Brain pericyte (primary cell): ENCODE measurements around the gene TEX13D.

Experiments used
- DNase-seq: peaks from one replicate; pipeline ENCODE4 v3.0.0-alpha.2; 2012; ENCODE audit warnings: low read depth, low spot score

Gene TEX13D

DNA sequence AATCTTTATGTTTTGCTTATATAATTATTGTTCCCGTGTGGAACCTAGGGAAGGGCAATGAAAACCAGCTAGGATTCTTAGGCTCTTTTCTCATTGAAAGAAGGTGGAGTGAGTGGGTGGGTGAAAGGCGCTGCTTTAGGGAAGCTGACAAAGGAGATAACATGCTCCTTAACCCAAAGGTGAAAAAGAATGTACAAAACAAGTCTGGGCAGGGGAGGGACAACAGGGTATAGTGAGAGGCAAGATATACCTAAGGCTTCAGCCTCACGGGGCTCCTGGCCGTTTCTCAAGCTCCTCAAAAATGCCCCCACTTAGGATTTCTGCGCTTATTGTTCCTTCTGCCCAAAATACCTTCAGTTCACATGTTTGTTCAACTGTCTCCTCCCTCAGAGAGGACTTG, 15.7 kb downstream of the TEX13D start:
- no peak for DNase-seq

DNA sequence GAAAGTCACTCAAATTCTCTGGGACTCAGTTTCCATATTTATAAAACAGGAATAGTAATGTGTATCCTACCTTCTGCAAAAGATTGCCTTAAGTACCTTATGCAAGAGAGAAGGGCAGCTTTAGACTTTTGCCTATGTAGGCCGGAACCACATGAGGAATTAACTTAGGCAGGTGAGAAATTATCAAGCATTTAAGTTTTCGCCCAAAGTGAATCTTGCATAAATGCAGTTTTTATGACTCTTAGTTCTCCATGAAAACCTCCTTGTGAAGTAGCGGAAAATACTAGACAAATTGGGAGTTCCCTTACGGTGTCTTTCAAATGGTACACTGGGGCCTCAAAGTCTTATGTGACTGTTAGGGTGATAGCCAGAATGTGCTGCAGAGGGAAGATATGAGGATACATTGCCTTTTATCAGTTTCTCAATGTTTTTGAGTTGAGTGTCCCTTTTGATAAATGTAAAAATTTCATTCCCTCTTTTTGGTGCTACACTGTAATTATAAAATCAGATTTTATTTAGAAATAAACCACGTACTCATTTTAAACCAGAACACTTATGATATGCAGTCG, 16.5 kb downstream of the TEX13D start:
- DNase-seq: no peak

GRCh38 chrX:124354648-124355047, 22.2 kb downstream of the TEX13D start:
- no peak for DNase-seq

DNA sequence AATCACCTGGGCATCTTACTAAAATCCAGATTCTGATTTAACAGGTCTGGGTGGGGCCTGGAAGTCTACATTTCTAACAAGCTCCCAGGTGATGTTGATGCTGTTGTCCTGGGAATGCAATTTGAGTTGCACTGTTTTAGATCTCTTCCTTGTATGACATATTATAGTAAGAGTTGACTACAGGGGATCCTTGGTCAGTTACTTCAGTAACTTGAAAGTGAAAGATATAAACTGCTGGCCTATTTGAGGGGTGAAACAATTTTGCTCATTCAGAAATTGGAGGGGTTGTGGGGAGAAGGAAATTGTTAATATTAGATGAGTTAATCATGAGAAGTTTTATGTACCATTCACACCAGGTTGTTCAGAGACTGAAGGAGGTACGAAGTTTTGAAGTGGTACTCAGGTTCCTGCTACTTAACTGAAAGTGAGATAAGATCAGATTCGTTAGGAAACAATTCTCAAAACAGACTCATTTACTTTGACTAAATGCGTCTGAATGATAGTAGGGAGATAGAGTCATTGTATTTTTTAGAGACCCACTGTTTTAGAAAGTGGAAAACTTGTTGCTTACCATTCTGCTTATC, 26.4 kb downstream of the TEX13D start:
- no peak for DNase-seq

- no peak for DNase-seq
These were observed 29.6 kb downstream of the TEX13D start for GRCh38 chrX:124362072-124362471.

- no peak for DNase-seq
These were observed 30.3 kb downstream of the TEX13D start for GRCh38 chrX:124362761-124363160.

GRCh38 chrX:124369722-124370121, 37.3 kb downstream of the TEX13D start:
- DNase-seq: no peak

DNA sequence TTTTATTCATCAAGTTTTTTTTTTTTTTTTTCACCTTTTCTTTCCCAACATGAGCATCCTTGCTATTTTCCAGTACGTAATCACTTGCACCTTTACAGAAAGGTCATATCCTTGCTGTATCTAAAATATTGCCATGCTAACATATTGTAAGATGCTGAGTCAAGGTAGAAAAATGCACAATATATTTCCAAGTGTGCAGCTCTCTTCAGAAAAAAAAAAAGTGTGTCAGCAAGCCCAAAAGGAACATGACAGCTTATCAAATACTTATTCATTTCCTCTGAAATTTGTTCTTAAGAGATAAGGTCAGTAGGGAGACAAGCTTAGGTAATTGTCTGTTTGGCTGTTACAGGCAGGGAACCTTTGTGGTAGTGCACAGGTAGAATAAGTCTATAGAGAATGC, 40.9 kb downstream of the TEX13D start:
- no peak for DNase-seq

GRCh38 chrX:124378643-124379042, 46.2 kb downstream of the TEX13D start:
- no peak for DNase-seq

GRCh38 chrX:124383354-124383753, 50.9 kb downstream of the TEX13D start:
- no peak for DNase-seq

DNA sequence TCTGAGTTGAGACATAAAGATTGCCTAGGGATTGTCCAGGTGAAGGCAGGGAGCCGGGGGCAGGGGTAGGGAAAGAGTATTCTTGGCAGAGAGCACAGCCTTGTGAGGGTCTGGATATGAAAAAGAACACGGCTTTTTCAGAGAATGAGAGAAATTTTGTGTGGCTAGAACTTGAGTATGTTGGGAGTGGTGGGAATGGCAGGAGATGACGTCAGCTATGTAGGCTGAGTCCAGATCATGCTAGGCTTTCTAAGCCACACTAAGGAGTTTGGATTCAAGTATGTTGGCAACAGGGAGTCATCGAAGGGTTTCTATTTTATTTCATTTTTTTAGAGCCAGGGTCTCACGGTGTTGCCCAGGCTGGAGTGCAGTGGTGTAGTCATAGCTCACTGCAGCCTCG, 53.9 kb downstream of the TEX13D start:
- DNase-seq: no peak
